K562 (cell line): ENCODE measurements around the gene ZNF189.

Experiments
- KAT2B ChIP-seq: IDR thresholded peaks from one replicate; pipeline ENCODE4 v1.6.1; 2012; ENCODE audit warnings: low read depth, mild to moderate bottlenecking, control low read depth, inconsistent platforms, low read length, moderate library complexity
- TF ChIP-seq, protein P1 (sequence below), 3 experiments: IDR thresholded peaks in 2 of 3; conservative IDR thresholded peaks in 1 of 3; 2 replicates each; pipeline ENCODE4 v1.5.1; 2011 to 2012; ENCODE audit warnings: low read length in 3 of 3, mild to moderate bottlenecking in 3 of 3, control low read depth in 2 of 3, improper control_type of control experiment in 1 of 3, inconsistent platforms in 1 of 3, low read depth in 1 of 3, mixed read lengths in 1 of 3, moderate library complexity in 1 of 3; ENCODE audit not compliant: insufficient read depth in 2 of 3
- TF ChIP-seq, protein P2 (sequence below), 2 experiments: fragments of 150-350 bp in 1 of 2; IDR thresholded peaks; 2 replicates each; pipeline ENCODE4 v1.6.1; 2012 to 2016; ENCODE audit warnings: low read depth in 2 of 2, low read length in 2 of 2, mild to moderate bottlenecking in 1 of 2, moderate library complexity in 1 of 2
- TF ChIP-seq, protein P3 (sequence below): fragments of 450-650 bp; IDR thresholded peaks from 2 replicates; pipeline ENCODE4 v1.6.1; 2018; ENCODE audit warnings: mild to moderate bottlenecking, low read depth; ENCODE audit not compliant: partially characterized antibody

GRCh38 chr9:101448680-101449070, 50.0 kb downstream of the ZNF189 start:
- no peak for TF ChIP-seq KAT2B
- TF ChIP-seq, protein P1, sequence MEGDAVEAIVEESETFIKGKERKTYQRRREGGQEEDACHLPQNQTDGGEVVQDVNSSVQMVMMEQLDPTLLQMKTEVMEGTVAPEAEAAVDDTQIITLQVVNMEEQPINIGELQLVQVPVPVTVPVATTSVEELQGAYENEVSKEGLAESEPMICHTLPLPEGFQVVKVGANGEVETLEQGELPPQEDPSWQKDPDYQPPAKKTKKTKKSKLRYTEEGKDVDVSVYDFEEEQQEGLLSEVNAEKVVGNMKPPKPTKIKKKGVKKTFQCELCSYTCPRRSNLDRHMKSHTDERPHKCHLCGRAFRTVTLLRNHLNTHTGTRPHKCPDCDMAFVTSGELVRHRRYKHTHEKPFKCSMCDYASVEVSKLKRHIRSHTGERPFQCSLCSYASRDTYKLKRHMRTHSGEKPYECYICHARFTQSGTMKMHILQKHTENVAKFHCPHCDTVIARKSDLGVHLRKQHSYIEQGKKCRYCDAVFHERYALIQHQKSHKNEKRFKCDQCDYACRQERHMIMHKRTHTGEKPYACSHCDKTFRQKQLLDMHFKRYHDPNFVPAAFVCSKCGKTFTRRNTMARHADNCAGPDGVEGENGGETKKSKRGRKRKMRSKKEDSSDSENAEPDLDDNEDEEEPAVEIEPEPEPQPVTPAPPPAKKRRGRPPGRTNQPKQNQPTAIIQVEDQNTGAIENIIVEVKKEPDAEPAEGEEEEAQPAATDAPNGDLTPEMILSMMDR (IDR thresholded peaks at IDR 0.05 in 2 of 3, conservative IDR thresholded peaks at IDR 0.05 in 1 of 3; ENCODE audit: insufficient read depth in 2 of 3, low read depth in 1 of 3, low read length in 3 of 3) = no peak
- TF ChIP-seq, protein P2, sequence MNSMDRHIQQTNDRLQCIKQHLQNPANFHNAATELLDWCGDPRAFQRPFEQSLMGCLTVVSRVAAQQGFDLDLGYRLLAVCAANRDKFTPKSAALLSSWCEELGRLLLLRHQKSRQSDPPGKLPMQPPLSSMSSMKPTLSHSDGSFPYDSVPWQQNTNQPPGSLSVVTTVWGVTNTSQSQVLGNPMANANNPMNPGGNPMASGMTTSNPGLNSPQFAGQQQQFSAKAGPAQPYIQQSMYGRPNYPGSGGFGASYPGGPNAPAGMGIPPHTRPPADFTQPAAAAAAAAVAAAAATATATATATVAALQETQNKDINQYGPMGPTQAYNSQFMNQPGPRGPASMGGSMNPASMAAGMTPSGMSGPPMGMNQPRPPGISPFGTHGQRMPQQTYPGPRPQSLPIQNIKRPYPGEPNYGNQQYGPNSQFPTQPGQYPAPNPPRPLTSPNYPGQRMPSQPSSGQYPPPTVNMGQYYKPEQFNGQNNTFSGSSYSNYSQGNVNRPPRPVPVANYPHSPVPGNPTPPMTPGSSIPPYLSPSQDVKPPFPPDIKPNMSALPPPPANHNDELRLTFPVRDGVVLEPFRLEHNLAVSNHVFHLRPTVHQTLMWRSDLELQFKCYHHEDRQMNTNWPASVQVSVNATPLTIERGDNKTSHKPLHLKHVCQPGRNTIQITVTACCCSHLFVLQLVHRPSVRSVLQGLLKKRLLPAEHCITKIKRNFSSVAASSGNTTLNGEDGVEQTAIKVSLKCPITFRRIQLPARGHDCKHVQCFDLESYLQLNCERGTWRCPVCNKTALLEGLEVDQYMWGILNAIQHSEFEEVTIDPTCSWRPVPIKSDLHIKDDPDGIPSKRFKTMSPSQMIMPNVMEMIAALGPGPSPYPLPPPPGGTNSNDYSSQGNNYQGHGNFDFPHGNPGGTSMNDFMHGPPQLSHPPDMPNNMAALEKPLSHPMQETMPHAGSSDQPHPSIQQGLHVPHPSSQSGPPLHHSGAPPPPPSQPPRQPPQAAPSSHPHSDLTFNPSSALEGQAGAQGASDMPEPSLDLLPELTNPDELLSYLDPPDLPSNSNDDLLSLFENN (IDR thresholded peaks at IDR 0.05; ENCODE audit: low read depth in 2 of 2, low read length in 2 of 2) = no peak
- TF ChIP-seq, protein P3, sequence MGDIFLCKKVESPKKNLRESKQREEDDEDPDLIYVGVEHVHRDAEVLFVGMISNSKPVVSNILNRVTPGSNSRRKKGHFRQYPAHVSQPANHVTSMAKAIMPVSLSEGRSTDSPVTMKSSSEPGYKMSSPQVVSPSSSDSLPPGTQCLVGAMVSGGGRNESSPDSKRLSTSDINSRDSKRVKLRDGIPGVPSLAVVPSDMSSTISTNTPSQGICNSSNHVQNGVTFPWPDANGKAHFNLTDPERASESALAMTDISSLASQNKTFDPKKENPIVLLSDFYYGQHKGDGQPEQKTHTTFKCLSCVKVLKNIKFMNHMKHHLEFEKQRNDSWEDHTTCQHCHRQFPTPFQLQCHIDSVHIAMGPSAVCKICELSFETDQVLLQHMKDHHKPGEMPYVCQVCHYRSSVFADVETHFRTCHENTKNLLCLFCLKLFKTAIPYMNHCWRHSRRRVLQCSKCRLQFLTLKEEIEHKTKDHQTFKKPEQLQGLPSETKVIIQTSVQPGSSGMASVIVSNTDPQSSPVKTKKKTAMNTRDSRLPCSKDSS = no peak
